Measurements from ENCODE around the gene LRP1-AS.

DNA sequence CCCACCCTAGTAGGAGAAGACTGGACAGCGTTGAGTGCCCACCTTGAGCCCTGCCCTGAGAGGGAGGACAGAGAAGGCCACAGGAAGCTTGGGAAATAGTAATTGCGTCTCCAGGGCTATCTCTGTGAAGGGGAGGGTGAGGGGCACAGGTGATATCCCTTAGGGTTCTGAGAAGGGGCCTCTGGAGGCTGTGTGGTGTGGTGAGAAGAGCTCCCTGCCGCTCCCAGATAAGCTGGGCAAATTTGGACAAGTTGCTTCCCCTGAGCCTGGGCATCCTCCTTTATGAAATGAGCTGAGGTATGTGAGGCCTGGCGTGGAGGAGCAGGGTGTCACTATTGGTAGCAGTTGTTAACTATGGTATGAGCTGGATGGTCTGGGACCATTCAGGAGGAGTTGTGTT, 23.5 kb upstream of the LRP1-AS start:
- TF ChIP-seq, protein P1, sequence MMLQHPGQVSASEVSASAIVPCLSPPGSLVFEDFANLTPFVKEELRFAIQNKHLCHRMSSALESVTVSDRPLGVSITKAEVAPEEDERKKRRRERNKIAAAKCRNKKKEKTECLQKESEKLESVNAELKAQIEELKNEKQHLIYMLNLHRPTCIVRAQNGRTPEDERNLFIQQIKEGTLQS (CRISPR knock-in tag; conservative IDR thresholded peaks at IDR 0.05): no peak
- TF ChIP-seq NR2C2 (CRISPR knock-in tag; IDR thresholded peaks at IDR 0.05): no peak
- TF ChIP-seq, protein P2, sequence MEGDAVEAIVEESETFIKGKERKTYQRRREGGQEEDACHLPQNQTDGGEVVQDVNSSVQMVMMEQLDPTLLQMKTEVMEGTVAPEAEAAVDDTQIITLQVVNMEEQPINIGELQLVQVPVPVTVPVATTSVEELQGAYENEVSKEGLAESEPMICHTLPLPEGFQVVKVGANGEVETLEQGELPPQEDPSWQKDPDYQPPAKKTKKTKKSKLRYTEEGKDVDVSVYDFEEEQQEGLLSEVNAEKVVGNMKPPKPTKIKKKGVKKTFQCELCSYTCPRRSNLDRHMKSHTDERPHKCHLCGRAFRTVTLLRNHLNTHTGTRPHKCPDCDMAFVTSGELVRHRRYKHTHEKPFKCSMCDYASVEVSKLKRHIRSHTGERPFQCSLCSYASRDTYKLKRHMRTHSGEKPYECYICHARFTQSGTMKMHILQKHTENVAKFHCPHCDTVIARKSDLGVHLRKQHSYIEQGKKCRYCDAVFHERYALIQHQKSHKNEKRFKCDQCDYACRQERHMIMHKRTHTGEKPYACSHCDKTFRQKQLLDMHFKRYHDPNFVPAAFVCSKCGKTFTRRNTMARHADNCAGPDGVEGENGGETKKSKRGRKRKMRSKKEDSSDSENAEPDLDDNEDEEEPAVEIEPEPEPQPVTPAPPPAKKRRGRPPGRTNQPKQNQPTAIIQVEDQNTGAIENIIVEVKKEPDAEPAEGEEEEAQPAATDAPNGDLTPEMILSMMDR (IDR thresholded peaks at IDR 0.05): no peak
- TF ChIP-seq, protein P3, sequence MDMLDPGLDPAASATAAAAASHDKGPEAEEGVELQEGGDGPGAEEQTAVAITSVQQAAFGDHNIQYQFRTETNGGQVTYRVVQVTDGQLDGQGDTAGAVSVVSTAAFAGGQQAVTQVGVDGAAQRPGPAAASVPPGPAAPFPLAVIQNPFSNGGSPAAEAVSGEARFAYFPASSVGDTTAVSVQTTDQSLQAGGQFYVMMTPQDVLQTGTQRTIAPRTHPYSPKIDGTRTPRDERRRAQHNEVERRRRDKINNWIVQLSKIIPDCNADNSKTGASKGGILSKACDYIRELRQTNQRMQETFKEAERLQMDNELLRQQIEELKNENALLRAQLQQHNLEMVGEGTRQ (CRISPR knock-in tag; IDR thresholded peaks at IDR 0.05): no peak
- TF ChIP-seq, protein P4, sequence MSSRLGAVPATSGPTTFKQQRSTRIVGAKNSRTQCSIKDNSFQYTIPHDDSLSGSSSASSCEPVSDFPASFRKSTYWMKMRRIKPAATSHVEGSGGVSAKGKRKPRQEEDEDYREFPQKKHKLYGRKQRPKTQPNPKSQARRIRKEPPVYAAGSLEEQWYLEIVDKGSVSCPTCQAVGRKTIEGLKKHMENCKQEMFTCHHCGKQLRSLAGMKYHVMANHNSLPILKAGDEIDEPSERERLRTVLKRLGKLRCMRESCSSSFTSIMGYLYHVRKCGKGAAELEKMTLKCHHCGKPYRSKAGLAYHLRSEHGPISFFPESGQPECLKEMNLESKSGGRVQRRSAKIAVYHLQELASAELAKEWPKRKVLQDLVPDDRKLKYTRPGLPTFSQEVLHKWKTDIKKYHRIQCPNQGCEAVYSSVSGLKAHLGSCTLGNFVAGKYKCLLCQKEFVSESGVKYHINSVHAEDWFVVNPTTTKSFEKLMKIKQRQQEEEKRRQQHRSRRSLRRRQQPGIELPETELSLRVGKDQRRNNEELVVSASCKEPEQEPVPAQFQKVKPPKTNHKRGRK (CRISPR knock-in tag; IDR thresholded peaks at IDR 0.05; ENCODE audit: borderline replicate concordance): no peak
- no peak for TF ChIP-seq KAT7 (CRISPR knock-in tag; IDR thresholded peaks at IDR 0.05; ENCODE audit: borderline replicate concordance)
- no peak for TF ChIP-seq ATF1 (CRISPR knock-in tag; IDR thresholded peaks at IDR 0.05)
- TF ChIP-seq ZBTB21 (CRISPR knock-in tag; IDR thresholded peaks at IDR 0.05; ENCODE audit: borderline replicate concordance): no peak
- TF ChIP-seq, protein P5, sequence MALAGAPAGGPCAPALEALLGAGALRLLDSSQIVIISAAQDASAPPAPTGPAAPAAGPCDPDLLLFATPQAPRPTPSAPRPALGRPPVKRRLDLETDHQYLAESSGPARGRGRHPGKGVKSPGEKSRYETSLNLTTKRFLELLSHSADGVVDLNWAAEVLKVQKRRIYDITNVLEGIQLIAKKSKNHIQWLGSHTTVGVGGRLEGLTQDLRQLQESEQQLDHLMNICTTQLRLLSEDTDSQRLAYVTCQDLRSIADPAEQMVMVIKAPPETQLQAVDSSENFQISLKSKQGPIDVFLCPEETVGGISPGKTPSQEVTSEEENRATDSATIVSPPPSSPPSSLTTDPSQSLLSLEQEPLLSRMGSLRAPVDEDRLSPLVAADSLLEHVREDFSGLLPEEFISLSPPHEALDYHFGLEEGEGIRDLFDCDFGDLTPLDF (CRISPR knock-in tag; IDR thresholded peaks at IDR 0.05): no peak
- no peak for TF ChIP-seq ZNF416 (CRISPR knock-in tag; IDR thresholded peaks at IDR 0.05)
- TF ChIP-seq, protein P6, sequence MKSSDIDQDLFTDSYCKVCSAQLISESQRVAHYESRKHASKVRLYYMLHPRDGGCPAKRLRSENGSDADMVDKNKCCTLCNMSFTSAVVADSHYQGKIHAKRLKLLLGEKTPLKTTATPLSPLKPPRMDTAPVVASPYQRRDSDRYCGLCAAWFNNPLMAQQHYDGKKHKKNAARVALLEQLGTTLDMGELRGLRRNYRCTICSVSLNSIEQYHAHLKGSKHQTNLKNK (CRISPR knock-in tag; IDR thresholded peaks at IDR 0.05): no peak
- TF ChIP-seq NR3C1 (CRISPR knock-in tag; conservative IDR thresholded peaks at IDR 0.05; ENCODE audit: low read depth): no peak
- TF ChIP-seq, protein P7, sequence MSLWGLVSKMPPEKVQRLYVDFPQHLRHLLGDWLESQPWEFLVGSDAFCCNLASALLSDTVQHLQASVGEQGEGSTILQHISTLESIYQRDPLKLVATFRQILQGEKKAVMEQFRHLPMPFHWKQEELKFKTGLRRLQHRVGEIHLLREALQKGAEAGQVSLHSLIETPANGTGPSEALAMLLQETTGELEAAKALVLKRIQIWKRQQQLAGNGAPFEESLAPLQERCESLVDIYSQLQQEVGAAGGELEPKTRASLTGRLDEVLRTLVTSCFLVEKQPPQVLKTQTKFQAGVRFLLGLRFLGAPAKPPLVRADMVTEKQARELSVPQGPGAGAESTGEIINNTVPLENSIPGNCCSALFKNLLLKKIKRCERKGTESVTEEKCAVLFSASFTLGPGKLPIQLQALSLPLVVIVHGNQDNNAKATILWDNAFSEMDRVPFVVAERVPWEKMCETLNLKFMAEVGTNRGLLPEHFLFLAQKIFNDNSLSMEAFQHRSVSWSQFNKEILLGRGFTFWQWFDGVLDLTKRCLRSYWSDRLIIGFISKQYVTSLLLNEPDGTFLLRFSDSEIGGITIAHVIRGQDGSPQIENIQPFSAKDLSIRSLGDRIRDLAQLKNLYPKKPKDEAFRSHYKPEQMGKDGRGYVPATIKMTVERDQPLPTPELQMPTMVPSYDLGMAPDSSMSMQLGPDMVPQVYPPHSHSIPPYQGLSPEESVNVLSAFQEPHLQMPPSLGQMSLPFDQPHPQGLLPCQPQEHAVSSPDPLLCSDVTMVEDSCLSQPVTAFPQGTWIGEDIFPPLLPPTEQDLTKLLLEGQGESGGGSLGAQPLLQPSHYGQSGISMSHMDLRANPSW (CRISPR knock-in tag; conservative IDR thresholded peaks at IDR 0.05; ENCODE audit: low read depth): no peak

Data from WTC11 (cell line).